Gastrocnemius medialis (tissue), 4 donors: ENCODE data around the gene TET3. TPM values are rescaled to one million over a fixed set of nuclear protein-coding genes. Genes with fewer than 3 reads are reported as not detected.

Source experiments
- ATAC-seq, 2 donors: fragments of 150-250 bp; one replicate each; pipeline ENCODE4 v1.9.1; 2016
- DNase-seq, 2 donors: peaks; one replicate each; pipeline ENCODE4 v3.0.0-alpha.2; 2019
- H3K27ac ChIP-seq, 4 donors: fragments of 200-600 bp; sonication (generic); 1 replicate in 1 of 4; 2 replicates in 3 of 4; pipeline ENCODE4 v1.5.1; 2016 to 2018; ENCODE audit warnings: mild to moderate bottlenecking in 2 of 4, moderate library complexity in 1 of 4
- H3K27me3 ChIP-seq, 3 donors: fragments of 200-600 bp; sonication (generic) in 2 of 3; 1 replicate in 1 of 3; 2 replicates in 2 of 3; pipeline versions ENCODE4 v1.5.1 to v1.6.0; 2016 to 2019; ENCODE audit warnings: mild to moderate bottlenecking in 1 of 3, moderate library complexity in 1 of 3
- H3K36me3 ChIP-seq, 2 donors: fragments of 200-600 bp; sonication (generic) in 1 of 2; one replicate each; pipeline ENCODE4 v1.5.1; 2017 to 2018
- H3K4me1 ChIP-seq, 2 donors: fragments of 200-600 bp; sonication (generic) in 1 of 2; one replicate each; pipeline ENCODE4 v1.5.1; 2016 to 2017; ENCODE audit warnings: mild to moderate bottlenecking in 2 of 2
- H3K4me3 ChIP-seq, 4 donors: fragments of 200-600 bp; sonication (generic) in 3 of 4; 1 replicate in 1 of 4; 2 replicates in 3 of 4; pipeline ENCODE4 v1.5.1; 2016 to 2019; ENCODE audit warnings: mild to moderate bottlenecking in 2 of 4
- H3K9me3 ChIP-seq, 3 donors: fragments of 200-600 bp; sonication (generic) in 2 of 3; 1 replicate in 1 of 3; 2 replicates in 2 of 3; pipeline ENCODE4 v1.5.1; 2016 to 2019
- CTCF ChIP-seq, 5 experiments: fragments of 450-650 bp in 3 of 5; fragments of 200-600 bp in 2 of 5; sonication (generic) in 2 of 5; IDR thresholded peaks in 4 of 5; conservative IDR thresholded peaks in 1 of 5; 1 replicate in 4 of 5; 2 replicates in 1 of 5; pipeline ENCODE4 v1.5.1; 2016 to 2019; ENCODE audit warnings: antibody characterized with exemption in 5 of 5, mild to moderate bottlenecking in 3 of 5, moderate library complexity in 3 of 5
- POLR2A ChIP-seq, 2 donors: fragments of 450-650 bp; IDR thresholded peaks; one replicate each; pipeline ENCODE4 v1.6.1; 2017; ENCODE audit warnings: antibody characterized with exemption in 2 of 2, mild to moderate bottlenecking in 2 of 2, moderate library complexity in 2 of 2
- in situ Hi-C, 4 donors: fragments of 200-750 bp; cut with MboI; loops; one replicate each; pipeline versions ENCODE4 v1.15.0 to v1.8.0; 2017; ENCODE audit warnings: low sequenced_read_pairs in 4 of 4
- intact Hi-C: fragments of 100-400 bp; cut with DNase I; formaldehyde crosslinking; loops from one replicate; pipeline ENCODE4 v1.15.1; 2023; ENCODE audit warnings: low total_unique reads
- total RNA-seq, 4 donors: library from RNA; depleted of rRNA; stranded (reverse); fragments of >200 nt; gene quantifications; one replicate each; pipeline versions ENCODE4 v1.1.0 to v1.2.3, GENCODE V29; 2016

The TET3 gene
- total RNA-seq, 4 donors from 2014 or later = 2.1 to 3.3 (median 2.9) TPM

DNA sequence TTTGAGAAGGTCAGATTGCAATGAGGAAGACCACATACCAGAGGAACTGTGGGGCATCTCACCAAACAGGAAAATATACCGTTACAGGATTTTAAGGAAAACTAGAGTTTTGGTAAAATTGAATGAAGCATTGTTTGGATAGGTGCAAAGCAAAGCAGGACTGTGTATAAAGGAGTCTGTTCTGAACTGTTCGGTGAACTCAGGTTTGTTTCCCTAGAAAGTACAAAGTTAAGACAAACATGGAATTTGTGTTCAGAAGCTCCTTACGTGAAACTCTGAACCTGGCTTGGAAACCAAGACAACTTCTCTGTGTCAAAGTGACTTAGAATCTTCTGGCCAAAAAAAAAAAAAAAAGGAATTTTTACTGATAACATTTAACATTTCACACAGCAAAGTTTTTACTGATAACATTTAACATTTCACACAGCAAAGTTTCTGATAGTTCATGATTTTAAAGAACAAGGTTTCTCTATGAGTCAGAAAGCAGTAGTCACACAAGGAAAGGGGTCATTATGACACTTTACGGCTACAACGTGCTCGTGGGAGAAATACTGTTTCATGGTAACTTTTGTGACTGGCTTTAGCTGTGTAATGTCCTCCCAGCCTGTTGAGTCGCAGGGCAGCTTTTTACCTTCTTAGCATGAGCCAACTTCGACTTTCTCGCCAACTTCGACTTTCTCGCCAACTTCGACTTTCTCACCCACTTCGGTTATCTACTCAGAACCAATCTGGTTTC is 21.2 kb upstream of the TET3 start:
- Histone ChIP-seq H3K27me3 (no peaks in the 10 kb centered on the region), H3K27ac (no peak overlapping the region), H3K36me3 (peaks cover 4 to 14% of the 10 kb centered on the region in 2 donors), H3K4me1 (no peaks in the 10 kb centered on the region), H3K4me3 (no peak overlapping the region), H3K9me3 (no peaks in the 10 kb centered on the region)
- TF ChIP-seq POLR2A (IDR thresholded peaks at IDR 0.05) = no peak
- DNase-seq (no peak), ATAC-seq (no peak)
- intact Hi-C loops = no loop called here
- in situ Hi-C loops = no loop called here

DNA sequence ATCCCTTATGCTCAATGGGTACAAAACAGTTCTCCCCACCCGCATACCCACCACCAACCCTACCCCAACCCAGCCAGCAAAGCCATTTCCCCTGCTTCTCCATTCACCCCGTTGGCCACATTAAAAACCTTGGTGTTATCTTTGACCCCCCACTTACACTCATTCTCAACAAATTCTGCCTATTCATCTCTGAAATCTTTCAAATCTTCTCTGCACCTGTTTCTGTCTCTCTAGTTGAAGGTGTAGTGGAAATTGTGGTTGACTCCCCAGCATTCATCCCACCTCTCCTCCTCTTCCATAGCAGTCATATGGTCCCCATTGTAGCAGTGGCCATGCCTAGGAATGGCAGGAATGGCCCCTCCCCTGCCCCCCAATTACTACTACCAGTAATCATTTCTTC is 20.5 kb upstream of the TET3 start:
- TF ChIP-seq CTCF (IDR thresholded peaks at IDR 0.05 in 4 of 5, conservative IDR thresholded peaks at IDR 0.05 in 1 of 5) (no peak), POLR2A (IDR thresholded peaks at IDR 0.05) (no peak)
- in situ Hi-C loops (no loop called here), intact Hi-C loops (no loop called here)
- Histone ChIP-seq H3K4me1 (no peaks in the 10 kb centered on the region), H3K27ac (no peak overlapping the region), H3K36me3 (peaks cover under 1 to 7% of the 10 kb centered on the region in 2 donors), H3K9me3 (no peaks in the 10 kb centered on the region), H3K27me3 (no peaks in the 10 kb centered on the region), H3K4me3 (no peak overlapping the region)
- DNase-seq (no peak), ATAC-seq (no peak)

- Histone ChIP-seq H3K4me3 (no peak overlapping the region), H3K36me3 (no peaks in the 10 kb centered on the region), H3K9me3 (no peaks in the 10 kb centered on the region), H3K4me1 (no peaks in the 10 kb centered on the region), H3K27ac (no peak overlapping the region), H3K27me3 (no peaks in the 10 kb centered on the region)
- intact Hi-C loops = no loop called here
- ATAC-seq (no peak), DNase-seq (no peak)
- TF ChIP-seq POLR2A (IDR thresholded peaks at IDR 0.05) = no peak
- no peak for TF ChIP-seq CTCF (IDR thresholded peaks at IDR 0.05 in 4 of 5, conservative IDR thresholded peaks at IDR 0.05 in 1 of 5)
- in situ Hi-C loops = no loop called here
Measured at GRCh38 chr2:73965053-73965452, 19.7 kb upstream of the TET3 start.

DNA sequence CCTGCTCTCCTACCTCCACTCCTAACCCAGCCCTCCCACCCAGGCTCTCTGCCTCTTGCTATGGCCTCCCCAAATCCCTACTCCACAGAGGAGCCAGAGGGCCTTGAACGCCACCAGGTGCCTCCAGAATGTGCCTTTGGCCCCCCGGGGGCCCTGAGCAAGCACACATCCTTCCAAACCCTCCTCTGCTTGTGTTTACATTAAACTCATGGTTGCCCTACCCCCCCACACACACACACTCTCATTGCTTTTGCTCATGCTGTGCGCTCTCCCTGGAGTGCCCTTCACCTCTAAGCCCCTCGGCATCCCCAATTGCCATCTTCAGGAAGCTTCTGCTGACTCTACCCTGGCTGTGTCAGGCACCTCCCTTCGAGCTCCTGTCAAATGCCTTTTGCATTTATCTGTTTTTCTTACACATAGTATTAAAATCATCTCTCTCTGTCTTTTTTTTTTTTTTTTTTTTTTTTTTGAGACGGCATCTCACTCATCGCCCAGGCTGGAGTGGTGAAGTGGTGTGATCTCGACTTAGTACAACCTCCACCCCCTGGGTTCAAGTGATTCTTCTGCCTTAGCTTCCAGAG is 16.3 kb upstream of the TET3 start:
- TF ChIP-seq POLR2A (IDR thresholded peaks at IDR 0.05) = no peak
- TF ChIP-seq CTCF (IDR thresholded peaks at IDR 0.05 in 4 of 5, conservative IDR thresholded peaks at IDR 0.05 in 1 of 5) = no peak
- Histone ChIP-seq H3K4me3 (no peak overlapping the region), H3K4me1 (peaks cover 11 to 16% of the 10 kb centered on the region in 2 donors), H3K36me3 (no peaks in the 10 kb centered on the region), H3K27me3 (no peaks in the 10 kb centered on the region), H3K9me3 (no peaks in the 10 kb centered on the region), H3K27ac (no peak overlapping the region)
- intact Hi-C loops = no loop called here
- ATAC-seq (no peak), DNase-seq (no peak)
- in situ Hi-C loops = no loop called here

- no peak overlapping the region for H3K4me3 ChIP-seq
- intact Hi-C loops = no loop called here
- no peaks in the 10 kb centered on the region for H3K9me3 ChIP-seq
- H3K36me3 ChIP-seq = no peaks in the 10 kb centered on the region
- H3K27me3 ChIP-seq = no peaks in the 10 kb centered on the region
- in situ Hi-C loops = no loop called here
- DNase-seq (no peak), ATAC-seq (no peak)
- peaks cover 11 to 16% of the 10 kb centered on the region in 2 donors for H3K4me1 ChIP-seq
- TF ChIP-seq POLR2A (IDR thresholded peaks at IDR 0.05) (no peak), CTCF (IDR thresholded peaks at IDR 0.05 in 4 of 5, conservative IDR thresholded peaks at IDR 0.05 in 1 of 5) (no peak)
- H3K27ac ChIP-seq = no peak overlapping the region
Measured at GRCh38 chr2:73969356-73969755, 15.4 kb upstream of the TET3 start.
